Retinal pigment epithelial cell (primary cell): ENCODE results near the gene MAGEL2.
A peak's percentile ranks its signal among the peaks of the same experiment; 100 is the strongest.

Source experiments
- DNase-seq: peaks from one replicate; pipeline ENCODE4 v3.0.0-alpha.2; 2010; ENCODE audit warnings: low read depth
- H3K4me3 ChIP-seq: 2 replicates; pipeline ENCODE4 v1.5.1; 2011; ENCODE audit warnings: mild to moderate bottlenecking, low read length, control low read depth, moderate library complexity
- TF ChIP-seq, protein P1 (sequence below): conservative IDR thresholded peaks from 2 replicates; pipeline ENCODE4 v1.5.1; 2011; ENCODE audit warnings: low read depth, low read length, control low read depth, inconsistent platforms

The MAGEL2 gene

DNA sequence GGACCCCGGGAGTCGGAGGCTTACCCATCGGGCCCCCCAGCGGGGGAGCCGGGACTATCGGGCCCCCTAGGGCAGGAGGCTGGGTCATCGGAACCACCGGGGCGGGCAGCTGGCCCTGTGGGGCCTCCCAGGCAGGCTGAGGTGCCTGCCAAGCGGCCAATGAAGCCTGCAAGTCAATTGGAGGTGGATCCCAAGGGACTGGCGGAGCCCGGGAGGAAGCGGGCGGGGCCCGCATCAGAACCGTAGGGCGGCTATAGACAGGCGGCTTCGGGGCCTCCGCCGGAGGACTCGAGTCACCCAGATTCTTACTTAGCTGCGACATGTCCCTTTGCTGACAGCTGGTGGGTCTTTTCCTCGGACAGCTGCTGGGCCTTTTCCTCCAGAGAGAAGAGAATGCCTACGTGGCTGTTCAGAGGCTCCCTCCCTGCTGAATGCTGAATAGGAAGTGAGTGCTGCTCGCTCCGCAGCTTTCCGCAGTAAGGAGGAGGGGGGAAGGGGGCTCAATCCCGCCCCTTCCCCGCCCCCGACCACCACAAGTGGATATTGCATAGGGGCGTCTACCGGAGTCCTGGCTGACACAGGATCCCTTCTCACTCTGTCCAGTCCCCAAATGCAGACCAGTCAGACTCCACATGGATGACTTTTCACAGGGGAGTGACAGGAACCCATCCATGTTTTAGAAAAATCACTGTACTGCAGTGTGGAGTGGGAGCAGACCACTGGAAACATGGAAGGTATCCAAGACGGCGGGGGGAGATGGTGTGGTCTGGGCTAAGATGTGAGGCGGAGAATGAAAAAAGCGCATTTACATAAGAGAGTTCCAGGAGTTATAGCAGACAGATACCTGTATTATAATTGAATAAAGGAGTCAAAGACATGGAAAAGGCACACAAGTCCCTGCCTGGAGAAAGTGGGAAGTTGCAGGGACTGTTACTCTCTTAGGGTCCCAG lies at the start of gene MAGEL2:
Gene MAGEL2 (minus strand): TSS at position 447 of the 950 bp plus-strand sequence. CDS start 125 bp downstream, at position 322.
- peak within 1 kb of the TSS; percentile 38 for H3K4me3 ChIP-seq
- no peak for DNase-seq
- TF ChIP-seq, protein P1, sequence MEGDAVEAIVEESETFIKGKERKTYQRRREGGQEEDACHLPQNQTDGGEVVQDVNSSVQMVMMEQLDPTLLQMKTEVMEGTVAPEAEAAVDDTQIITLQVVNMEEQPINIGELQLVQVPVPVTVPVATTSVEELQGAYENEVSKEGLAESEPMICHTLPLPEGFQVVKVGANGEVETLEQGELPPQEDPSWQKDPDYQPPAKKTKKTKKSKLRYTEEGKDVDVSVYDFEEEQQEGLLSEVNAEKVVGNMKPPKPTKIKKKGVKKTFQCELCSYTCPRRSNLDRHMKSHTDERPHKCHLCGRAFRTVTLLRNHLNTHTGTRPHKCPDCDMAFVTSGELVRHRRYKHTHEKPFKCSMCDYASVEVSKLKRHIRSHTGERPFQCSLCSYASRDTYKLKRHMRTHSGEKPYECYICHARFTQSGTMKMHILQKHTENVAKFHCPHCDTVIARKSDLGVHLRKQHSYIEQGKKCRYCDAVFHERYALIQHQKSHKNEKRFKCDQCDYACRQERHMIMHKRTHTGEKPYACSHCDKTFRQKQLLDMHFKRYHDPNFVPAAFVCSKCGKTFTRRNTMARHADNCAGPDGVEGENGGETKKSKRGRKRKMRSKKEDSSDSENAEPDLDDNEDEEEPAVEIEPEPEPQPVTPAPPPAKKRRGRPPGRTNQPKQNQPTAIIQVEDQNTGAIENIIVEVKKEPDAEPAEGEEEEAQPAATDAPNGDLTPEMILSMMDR = no peak

GRCh38 chr15:23695282-23695681 lies 47.6 kb upstream of the MAGEL2 start:
- TF ChIP-seq, protein P1 = no peak
- H3K4me3 ChIP-seq = no peak overlapping the region
- DNase-seq = no peak

- DNase-seq = no peak
- TF ChIP-seq, protein P1 = no peak
These were observed 46.9 kb upstream of the MAGEL2 start for GRCh38 chr15:23694592-23694991.

GRCh38 chr15:23690450-23690852 lies 42.8 kb upstream of the MAGEL2 start:
- TF ChIP-seq, protein P1 = no peak
- no peak overlapping the region for H3K4me3 ChIP-seq
- peak; percentile 30 for DNase-seq

More at GRCh38 chr15:23694592-23694991, 46.9 kb upstream of the MAGEL2 start:
- no peak overlapping the region for H3K4me3 ChIP-seq

- no peak overlapping the region for H3K4me3 ChIP-seq
- no peak for DNase-seq
- TF ChIP-seq, protein P1 = no peak
These were observed 42.3 kb upstream of the MAGEL2 start for GRCh38 chr15:23690015-23690414.

GRCh38 chr15:23687143-23687470 lies 39.4 kb upstream of the MAGEL2 start, which contains the start of gene NDN:
NDN (minus strand) TSS chr15:23687305; CDS start chr15:23687217, 88 bp downstream.
- DNase-seq = no peak

More at GRCh38 chr15:23687143-23687470, 39.4 kb upstream of the MAGEL2 start, which contains the start of gene NDN:
- TF ChIP-seq, protein P1 = no peak
- peak within 1 kb of the TSS; percentile 55 for H3K4me3 ChIP-seq
